ENCODE data around the gene PDE4B.

DNA sequence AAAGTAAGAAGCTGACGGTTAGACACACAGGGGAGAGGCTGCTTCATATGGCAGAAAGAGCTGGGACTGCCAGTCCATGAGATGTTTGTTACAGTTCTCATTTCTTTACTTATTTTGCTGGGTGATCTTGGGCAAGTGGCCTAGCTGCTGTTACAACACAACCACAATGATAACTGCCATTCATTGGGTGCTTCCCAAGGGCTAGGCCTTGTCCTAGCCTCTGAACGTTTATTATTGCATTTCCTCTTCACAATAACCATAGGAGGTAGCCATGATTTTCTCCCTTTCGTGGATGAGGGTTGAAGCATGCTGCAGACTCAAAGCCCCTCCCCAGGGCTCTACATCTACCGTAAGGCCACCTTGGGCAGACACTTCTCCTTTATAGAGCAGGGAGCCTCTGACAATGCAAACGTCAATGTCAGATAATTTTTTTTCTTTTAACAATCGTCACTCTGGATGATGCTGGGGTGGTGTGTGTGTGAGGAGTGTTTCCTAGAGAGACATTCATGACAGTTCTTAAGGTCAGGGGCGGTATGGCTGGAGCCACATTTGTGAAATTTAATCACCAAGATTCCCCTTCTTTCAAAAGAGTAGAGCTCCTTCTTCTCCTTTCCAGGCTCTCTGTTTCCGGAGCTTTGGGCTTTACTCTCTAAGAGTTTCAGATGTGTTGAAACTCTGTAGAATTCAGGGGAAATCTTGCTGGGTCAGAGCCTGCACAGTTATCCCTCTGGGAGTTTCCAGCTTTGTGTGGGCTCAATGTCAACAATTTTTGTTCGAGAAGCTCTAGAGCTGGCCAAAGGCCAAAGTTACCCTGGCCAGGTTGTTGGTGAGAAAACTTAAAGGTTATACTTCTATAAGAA is 602.7 kb downstream of the PDE4B start:
- TF ChIP-seq, protein P1, sequence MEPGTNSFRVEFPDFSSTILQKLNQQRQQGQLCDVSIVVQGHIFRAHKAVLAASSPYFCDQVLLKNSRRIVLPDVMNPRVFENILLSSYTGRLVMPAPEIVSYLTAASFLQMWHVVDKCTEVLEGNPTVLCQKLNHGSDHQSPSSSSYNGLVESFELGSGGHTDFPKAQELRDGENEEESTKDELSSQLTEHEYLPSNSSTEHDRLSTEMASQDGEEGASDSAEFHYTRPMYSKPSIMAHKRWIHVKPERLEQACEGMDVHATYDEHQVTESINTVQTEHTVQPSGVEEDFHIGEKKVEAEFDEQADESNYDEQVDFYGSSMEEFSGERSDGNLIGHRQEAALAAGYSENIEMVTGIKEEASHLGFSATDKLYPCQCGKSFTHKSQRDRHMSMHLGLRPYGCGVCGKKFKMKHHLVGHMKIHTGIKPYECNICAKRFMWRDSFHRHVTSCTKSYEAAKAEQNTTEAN (CRISPR knock-in tag; IDR thresholded peaks at IDR 0.05), result no peak
- TF ChIP-seq YY1 (IDR thresholded peaks at IDR 0.05; ENCODE audit: borderline replicate concordance in 1 of 3, control insufficient read depth in 1 of 3, extremely low read depth in 1 of 3, insufficient read depth in 3 of 3, insufficient read length in 1 of 3, insufficient replicate concordance in 2 of 3, low read depth in 1 of 3, low read length in 2 of 3), result no peak
- TF ChIP-seq, protein P2, sequence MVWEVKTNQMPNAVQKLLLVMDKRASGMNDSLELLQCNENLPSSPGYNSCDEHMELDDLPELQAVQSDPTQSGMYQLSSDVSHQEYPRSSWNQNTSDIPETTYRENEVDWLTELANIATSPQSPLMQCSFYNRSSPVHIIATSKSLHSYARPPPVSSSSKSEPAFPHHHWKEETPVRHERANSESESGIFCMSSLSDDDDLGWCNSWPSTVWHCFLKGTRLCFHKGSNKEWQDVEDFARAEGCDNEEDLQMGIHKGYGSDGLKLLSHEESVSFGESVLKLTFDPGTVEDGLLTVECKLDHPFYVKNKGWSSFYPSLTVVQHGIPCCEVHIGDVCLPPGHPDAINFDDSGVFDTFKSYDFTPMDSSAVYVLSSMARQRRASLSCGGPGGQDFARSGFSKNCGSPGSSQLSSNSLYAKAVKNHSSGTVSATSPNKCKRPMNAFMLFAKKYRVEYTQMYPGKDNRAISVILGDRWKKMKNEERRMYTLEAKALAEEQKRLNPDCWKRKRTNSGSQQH (CRISPR knock-in tag; IDR thresholded peaks at IDR 0.05), result no peak
- TF ChIP-seq SMARCC2 (IDR thresholded peaks at IDR 0.05; ENCODE audit: low read depth), result no peak
- TF ChIP-seq IFI16 (CRISPR knock-in tag; IDR thresholded peaks at IDR 0.05), result no peak
- TF ChIP-seq ZNF146 (CRISPR knock-in tag; IDR thresholded peaks at IDR 0.05; ENCODE audit: unreplicated experiment), result no peak
- TF ChIP-seq GATAD2B (IDR thresholded peaks at IDR 0.05; ENCODE audit: borderline replicate concordance), result no peak
- TF ChIP-seq, protein P3, sequence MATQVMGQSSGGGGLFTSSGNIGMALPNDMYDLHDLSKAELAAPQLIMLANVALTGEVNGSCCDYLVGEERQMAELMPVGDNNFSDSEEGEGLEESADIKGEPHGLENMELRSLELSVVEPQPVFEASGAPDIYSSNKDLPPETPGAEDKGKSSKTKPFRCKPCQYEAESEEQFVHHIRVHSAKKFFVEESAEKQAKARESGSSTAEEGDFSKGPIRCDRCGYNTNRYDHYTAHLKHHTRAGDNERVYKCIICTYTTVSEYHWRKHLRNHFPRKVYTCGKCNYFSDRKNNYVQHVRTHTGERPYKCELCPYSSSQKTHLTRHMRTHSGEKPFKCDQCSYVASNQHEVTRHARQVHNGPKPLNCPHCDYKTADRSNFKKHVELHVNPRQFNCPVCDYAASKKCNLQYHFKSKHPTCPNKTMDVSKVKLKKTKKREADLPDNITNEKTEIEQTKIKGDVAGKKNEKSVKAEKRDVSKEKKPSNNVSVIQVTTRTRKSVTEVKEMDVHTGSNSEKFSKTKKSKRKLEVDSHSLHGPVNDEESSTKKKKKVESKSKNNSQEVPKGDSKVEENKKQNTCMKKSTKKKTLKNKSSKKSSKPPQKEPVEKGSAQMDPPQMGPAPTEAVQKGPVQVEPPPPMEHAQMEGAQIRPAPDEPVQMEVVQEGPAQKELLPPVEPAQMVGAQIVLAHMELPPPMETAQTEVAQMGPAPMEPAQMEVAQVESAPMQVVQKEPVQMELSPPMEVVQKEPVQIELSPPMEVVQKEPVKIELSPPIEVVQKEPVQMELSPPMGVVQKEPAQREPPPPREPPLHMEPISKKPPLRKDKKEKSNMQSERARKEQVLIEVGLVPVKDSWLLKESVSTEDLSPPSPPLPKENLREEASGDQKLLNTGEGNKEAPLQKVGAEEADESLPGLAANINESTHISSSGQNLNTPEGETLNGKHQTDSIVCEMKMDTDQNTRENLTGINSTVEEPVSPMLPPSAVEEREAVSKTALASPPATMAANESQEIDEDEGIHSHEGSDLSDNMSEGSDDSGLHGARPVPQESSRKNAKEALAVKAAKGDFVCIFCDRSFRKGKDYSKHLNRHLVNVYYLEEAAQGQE (IDR thresholded peaks at IDR 0.05; ENCODE audit: borderline replicate concordance), result no peak
- TF ChIP-seq, protein P3 (CRISPR knock-in tag; IDR thresholded peaks at IDR 0.05; ENCODE audit: low read depth), result no peak
- TF ChIP-seq SMARCE1 (IDR thresholded peaks at IDR 0.05), result no peak
- TF ChIP-seq TAF15 (IDR thresholded peaks at IDR 0.05; ENCODE audit: low read depth, low read length), result no peak
- TF ChIP-seq EP300 (IDR thresholded peaks at IDR 0.05; ENCODE audit: low read length), result no peak
